ENCODE data around the gene KRTCAP3. TPM values are rescaled to one million over a fixed set of nuclear protein-coding genes. Genes with fewer than 3 reads are reported as not detected.

KRTCAP3 gene
- total and polyA plus RNA-seq, 2 experiments from 2014 or later, result 1.3 to 2.0 TPM

GRCh38 chr2:27431395-27431794, 10.8 kb upstream of the KRTCAP3 start:
- Histone ChIP-seq H3K9me3 (ENCODE audit: low read depth) (no peaks in the 10 kb centered on the region), H3K27me3 (no peaks in the 10 kb centered on the region), H3K36me3 (peaks cover 32% of the 10 kb centered on the region), H3K4me3 (no peak overlapping the region), H3K27ac (no peak overlapping the region), H3K4me1 (ENCODE audit: low read depth) (peaks cover 12% of the 10 kb centered on the region)
- TF ChIP-seq CTCF (IDR thresholded peaks at IDR 0.05; ENCODE audit: low read depth, low read length), result no peak
- DNase-seq (ENCODE audit: low read depth in 1 of 2, low spot score in 1 of 2), result no peak

DNA sequence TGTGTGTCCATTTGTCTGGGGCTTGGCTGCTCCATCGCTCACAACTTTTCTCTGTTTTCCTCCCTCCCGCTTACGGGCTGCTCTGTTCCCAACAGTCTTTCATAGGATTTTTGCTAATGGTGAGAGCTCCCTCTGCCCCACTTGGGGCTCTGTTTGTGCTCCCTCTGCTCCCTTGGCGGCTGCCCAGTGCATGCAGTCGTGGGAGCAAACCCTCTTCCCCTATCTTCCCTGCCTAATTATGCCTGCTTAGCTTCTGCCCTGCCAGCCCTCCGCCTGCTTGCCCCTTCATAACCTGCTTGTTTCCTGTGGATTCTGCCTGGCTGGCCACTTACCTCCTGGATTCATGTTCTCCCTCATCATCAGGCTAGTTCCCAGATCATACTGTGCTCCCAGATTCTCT, 6.6 kb upstream of the KRTCAP3 start:
- Histone ChIP-seq H3K4me1 (ENCODE audit: low read depth) (peaks cover under 1% of the 10 kb centered on the region), H3K4me3 (no peak overlapping the region), H3K27me3 (no peaks in the 10 kb centered on the region), H3K36me3 (peaks cover 59% of the 10 kb centered on the region), H3K27ac (no peak overlapping the region), H3K9me3 (ENCODE audit: low read depth) (no peaks in the 10 kb centered on the region)
- no peak for TF ChIP-seq CTCF (IDR thresholded peaks at IDR 0.05; ENCODE audit: low read depth, low read length)
- no peak for DNase-seq (ENCODE audit: low read depth in 1 of 2, low spot score in 1 of 2)

DNA sequence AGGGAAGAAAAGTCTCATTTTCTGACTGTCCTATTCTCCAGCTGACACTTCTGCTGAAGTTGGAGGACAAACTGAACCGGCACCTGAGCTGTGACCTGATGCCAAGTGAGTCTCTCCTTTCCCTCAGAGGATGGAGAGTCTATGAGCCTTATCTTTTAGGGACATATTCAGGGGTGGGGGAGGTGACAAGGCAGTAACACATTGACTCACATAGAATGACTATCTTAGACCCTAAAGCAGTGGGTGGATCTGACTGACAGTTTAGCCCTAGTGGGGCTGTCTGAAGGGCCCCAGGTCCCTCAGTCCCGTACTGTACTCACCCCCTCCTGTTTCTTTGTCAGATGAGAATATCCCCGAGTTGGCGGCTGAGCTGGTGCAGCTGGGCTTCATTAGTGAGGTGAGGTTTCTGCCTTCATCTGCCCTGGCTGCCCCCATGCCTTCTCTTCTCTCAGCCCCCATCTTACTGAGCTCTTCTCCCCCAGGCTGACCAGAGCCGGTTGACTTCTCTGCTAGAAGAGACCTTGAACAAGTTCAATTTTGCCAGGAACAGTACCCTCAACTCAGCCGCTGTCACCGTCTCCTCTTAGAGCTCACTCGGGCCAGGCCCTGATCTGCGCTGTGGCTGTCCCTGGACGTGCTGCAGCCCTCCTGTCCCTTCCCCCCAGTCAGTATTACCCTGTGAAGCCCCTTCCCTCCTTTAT, 805 bp upstream of the KRTCAP3 start:
- no peak for TF ChIP-seq CTCF (IDR thresholded peaks at IDR 0.05; ENCODE audit: low read depth, low read length)

GRCh38 chr2:27442920-27443282, 720 bp downstream of the KRTCAP3 start:
- Histone ChIP-seq H3K4me1 (ENCODE audit: low read depth) (no peaks in the 10 kb centered on the region), H3K4me3 (no peak overlapping the region), H3K27ac (no peak overlapping the region), H3K9me3 (ENCODE audit: low read depth) (no peaks in the 10 kb centered on the region), H3K27me3 (no peaks in the 10 kb centered on the region), H3K36me3 (peaks cover 33% of the 10 kb centered on the region)
- no peak for TF ChIP-seq CTCF (IDR thresholded peaks at IDR 0.05; ENCODE audit: low read depth, low read length)
- no peak for DNase-seq (ENCODE audit: low read depth in 1 of 2, low spot score in 1 of 2)

More for the DNA sequence above, 805 bp upstream of the KRTCAP3 start:
- Histone ChIP-seq H3K4me3 (no peak overlapping the region), H3K36me3 (peaks cover 39% of the 10 kb centered on the region), H3K27ac (no peak overlapping the region), H3K4me1 (ENCODE audit: low read depth) (no peaks in the 10 kb centered on the region), H3K27me3 (no peaks in the 10 kb centered on the region), H3K9me3 (ENCODE audit: low read depth) (no peaks in the 10 kb centered on the region)
- no peak for DNase-seq (ENCODE audit: low read depth in 1 of 2, low spot score in 1 of 2)

DNA sequence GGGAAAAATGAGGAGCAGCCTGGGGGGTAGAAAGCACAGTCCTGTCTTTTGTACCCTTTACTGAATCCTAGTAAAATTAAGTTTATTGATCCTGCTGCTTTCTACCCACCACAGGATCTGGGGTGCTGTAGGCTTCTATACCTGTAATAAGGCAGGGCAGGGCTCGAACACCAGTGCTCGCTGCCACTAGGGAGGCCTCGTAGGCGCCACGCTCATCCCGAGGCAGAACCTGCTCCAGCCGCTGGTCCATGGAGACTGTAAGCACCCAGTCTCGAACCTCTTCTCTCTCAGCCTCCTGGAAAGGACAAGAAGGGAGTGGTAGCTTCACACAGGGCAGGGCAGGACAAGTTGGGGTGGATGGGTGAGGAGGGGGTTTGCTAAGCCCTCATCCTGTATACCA, 3.0 kb downstream of the KRTCAP3 start:
- H3K4me3 ChIP-seq, result no peak overlapping the region
- H3K36me3 ChIP-seq, result peaks cover 31% of the 10 kb centered on the region
- DNase-seq (ENCODE audit: low read depth in 1 of 2, low spot score in 1 of 2), result no peak
- H3K9me3 ChIP-seq (ENCODE audit: low read depth), result no peaks in the 10 kb centered on the region
- no peak overlapping the region for H3K27ac ChIP-seq
- no peaks in the 10 kb centered on the region for H3K4me1 ChIP-seq (ENCODE audit: low read depth)
- no peaks in the 10 kb centered on the region for H3K27me3 ChIP-seq
- no peak for TF ChIP-seq CTCF (IDR thresholded peaks at IDR 0.05; ENCODE audit: low read depth, low read length)
